Measurements from ENCODE around the gene EMC9.

EMC9 gene, protein sequence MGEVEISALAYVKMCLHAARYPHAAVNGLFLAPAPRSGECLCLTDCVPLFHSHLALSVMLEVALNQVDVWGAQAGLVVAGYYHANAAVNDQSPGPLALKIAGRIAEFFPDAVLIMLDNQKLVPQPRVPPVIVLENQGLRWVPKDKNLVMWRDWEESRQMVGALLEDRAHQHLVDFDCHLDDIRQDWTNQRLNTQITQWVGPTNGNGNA

GRCh38 chr14:24141097-24141880 is at the start of gene EMC9:
Gene EMC9, minus strand, starts transcription at chr14:24141591. Its CDS starts 287 bp downstream, at chr14:24141304.
- peak; percentile 96 for DNase-seq (ENCODE audit: low read depth, low spot score)

GRCh38 chr14:24190416-24190815 is 49.0 kb upstream of the EMC9 start:
- DNase-seq (ENCODE audit: low read depth, low spot score): no peak

GRCh38 chr14:24189460-24189859 is 48.1 kb upstream of the EMC9 start:
- DNase-seq (ENCODE audit: low read depth, low spot score): no peak

- no peak for DNase-seq (ENCODE audit: low read depth, low spot score)
Measured at GRCh38 chr14:24189059-24189375, 47.6 kb upstream of the EMC9 start.

- DNase-seq (ENCODE audit: low read depth, low spot score): peak; percentile 86
Measured at GRCh38 chr14:24188251-24189058, 47.1 kb upstream of the EMC9 start, which contains the start of gene IPO4. Gene IPO4, minus strand, starts transcription at chr14:24188816. Its CDS starts 29 bp downstream, at chr14:24188787.

DNA sequence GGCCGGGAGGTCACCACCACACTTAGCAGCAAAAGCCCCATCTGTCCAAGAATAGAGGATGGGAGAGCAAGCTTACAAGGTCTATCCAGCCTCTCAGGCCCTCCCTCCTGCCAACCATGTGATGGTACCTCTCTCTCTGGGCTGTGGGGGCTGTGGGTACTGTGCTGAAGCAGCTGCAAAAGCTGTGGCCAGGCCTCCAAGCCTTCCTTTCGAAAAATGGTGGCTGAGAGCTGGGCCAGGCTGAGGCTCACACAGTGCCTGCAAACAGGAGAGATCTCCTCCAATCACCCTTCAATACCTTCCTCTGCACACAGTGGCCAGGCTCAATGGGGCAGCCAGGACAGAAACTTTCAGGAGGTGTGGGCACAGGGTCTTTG is 46.1 kb upstream of the EMC9 start:
- no peak for DNase-seq (ENCODE audit: low read depth, low spot score)

- no peak for DNase-seq (ENCODE audit: low read depth, low spot score)
Measured at GRCh38 chr14:24186831-24187538, 45.6 kb upstream of the EMC9 start.

GRCh38 chr14:24185741-24186140 is 44.4 kb upstream of the EMC9 start:
- no peak for DNase-seq (ENCODE audit: low read depth, low spot score)

DNA sequence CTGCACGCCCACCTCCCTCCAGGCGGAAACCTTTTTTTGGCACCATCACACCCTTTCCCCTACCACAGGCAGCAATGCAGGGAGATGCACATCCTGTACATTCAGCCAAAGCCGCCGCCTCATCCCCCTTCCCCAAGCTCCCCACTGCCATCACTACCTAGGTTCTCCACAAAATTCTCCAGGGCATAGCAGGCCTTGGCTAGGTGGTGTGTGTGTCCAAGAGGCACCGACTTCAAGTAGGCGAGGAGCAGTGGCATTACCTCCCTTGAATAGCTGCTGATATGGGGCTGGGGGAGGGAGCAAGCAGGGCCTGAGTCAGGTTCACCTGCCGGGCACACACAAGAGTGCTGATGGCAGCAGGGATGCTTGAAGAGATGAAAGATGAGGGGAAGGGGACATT is 43.6 kb upstream of the EMC9 start:
- no peak for DNase-seq (ENCODE audit: low read depth, low spot score)

- no peak for DNase-seq (ENCODE audit: low read depth, low spot score)
Measured at GRCh38 chr14:24184104-24184970, 42.9 kb upstream of the EMC9 start.

DNA sequence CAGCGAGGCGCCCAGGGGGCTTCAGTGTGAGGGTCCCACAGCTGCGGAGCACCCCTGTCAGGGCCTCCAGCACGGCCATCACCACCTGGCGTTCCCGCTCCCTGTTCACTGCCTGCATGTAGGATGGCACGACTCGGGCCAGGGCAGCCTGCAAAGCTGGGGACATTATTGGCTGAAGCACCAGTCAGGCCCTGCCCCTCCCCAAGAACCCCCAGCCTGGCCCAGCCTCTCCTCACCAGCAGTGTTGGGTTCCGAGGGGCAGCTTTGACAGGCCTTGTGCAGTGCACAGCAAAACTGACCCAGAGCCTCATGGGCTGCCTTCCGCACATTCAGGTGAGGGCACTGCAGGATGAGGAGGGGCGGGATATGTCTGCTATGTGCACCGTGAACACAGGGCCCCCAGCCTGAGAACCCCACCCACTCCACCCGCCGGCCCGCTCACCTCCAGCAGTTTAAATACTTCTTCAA is 41.7 kb upstream of the EMC9 start:
- DNase-seq (ENCODE audit: low read depth, low spot score): no peak

DNA sequence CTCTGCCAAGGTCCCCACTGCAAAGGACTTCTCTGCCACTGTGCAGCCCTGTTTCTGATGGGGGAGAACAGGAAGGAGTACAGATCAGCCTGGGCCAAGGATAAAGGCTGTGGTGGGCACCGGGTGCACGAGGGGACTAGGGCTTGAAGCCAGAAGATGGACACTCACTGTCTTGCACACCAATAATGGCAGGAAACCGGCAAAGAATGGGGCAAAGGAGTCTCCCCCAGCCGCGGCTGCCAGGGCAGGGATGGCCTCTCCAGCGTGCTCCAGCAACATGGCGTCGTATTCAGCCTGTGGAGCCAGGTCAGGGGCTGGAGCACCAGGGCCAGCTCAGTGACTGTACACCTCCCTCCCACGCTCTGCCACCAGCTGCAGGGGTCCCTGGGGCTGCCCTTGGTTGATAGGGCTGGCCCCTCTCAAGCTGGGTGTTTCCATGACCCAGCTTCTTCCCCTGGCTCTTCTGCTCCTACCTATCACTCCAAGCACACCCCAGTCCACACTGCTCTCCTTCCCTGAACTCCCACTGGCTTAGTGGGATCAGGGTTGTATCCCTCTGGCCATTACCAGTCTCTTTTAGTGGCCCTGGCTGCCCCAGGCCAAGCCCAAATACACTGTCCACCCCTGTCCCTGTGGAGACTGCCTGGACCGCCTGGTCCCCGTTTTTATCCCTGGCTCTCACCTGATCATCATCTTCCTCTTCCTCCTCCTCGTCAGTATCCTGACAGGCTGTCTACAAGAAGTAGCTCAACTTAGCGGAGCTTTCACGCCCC is 40.9 kb upstream of the EMC9 start:
- DNase-seq (ENCODE audit: low read depth, low spot score): no peak

DNA sequence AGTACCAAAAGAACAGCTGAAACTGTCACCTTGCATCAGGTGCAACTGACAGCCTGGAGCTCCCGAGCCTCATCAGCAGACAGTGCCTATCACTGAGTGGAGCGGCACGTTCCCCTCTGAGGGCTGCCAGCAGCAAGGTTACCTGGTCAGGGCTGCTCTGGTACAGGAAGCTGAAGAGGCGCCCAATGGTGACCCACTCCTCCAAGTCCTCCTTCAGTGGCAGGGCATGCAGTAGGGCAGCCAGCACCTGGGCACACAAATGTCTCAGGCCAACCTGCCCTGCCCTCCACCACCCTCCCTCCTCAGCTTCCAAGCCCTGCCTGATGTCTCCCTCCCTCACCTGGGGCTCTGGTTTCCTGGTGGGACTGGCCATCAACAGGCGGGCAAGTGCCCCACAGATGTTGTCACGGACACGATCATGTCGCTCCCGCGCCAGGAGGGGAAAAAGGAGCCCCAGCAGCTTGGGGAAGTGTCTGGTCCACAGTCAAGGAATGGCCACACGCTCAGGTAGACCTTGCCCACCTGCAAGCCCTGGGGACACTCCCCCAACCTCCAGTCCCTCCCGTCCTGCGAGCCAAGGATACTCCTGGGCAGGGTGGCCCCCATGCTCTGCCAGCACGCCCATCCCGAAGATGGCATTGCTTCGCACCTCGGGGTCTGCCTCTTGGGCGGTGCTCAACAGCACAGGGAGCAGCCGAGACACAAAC is 40.1 kb upstream of the EMC9 start:
- DNase-seq (ENCODE audit: low read depth, low spot score): no peak

DNA sequence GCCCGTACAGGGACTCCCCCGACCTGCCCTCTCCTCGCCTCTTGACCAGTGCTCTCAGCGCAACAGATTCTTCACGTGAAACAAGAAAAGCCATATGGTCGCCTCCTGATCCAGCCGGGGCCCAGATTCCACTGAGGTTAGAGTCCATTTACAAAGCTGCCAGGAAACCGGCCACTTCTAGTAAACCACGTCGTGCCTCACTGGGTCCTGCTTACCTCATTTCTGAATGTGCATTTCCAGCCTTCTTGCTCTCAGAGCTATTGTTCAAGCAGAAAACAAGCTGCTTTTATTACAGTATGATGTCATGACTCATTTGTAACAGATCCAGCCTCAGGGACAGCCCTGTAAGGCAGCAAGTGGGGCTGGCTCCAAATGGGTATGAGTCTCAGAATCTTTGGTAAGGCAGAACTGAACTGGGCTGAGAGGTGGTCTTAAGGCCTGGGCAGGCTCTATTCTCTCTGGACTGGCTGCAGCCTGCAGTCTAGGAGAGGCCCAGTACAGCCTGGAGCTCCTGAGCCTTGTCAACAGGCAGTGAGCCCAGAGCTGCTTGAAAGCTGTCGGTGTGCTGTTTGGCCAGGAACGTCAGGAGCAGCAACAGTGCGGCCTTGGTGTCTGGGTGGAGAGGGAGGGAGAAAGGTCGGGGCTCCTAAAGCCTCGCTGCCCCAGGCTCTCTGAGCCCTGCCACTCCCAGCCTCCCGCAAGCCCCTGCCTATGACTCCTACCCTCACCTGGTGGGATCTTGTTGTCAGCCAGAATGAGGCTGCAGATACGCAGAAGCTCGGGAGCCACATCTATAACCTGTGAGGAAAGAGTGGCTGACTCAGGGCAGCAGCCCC is 38.8 kb upstream of the EMC9 start:
- no peak for DNase-seq (ENCODE audit: low read depth, low spot score)

- no peak for DNase-seq (ENCODE audit: low read depth, low spot score)
Measured at GRCh38 chr14:24179294-24179960, 38.0 kb upstream of the EMC9 start.

DNA sequence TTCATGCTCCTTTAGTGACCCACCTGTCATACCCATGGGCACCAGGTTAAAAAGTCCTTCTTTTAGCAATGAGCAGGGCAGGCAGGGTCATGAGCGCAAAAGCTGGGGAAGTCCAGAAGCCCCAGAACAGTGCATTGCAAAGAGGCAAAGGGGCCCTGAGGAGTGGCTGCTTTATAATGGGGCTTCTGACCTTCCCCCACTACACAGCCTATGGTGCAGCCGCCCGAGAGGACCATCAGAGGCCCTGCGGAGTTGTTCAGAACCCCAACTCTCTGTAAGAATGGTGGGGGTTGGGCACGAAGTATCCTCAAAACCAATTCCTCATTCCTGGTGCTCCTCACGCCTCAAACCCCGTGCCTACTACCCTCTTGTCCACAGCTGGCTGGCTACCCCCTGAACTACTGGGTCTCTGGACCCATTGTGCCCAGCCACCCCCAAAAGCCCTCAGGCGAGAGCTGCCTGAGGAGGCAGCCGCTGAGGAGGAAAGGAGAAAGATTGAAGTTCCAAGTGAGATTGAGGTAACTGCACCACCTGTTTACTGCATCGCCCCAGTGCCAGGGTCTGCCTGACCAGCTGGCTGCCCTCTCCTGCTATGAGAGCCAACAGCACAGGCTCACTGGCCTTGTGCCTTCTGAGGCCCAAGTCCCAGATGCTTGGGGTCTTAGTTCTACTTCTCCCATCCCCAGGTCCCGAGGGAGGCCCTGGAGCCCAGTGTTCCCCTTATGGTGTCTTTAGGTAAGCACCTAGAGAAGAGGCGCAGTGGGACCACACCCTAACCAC is 37.2 kb upstream of the EMC9 start:
- no peak for DNase-seq (ENCODE audit: low read depth, low spot score)

GRCh38 chr14:24177891-24178290 is 36.5 kb upstream of the EMC9 start:
- no peak for DNase-seq (ENCODE audit: low read depth, low spot score)
